ENCODE measurements around the gene TSC22D2. TPM values are rescaled to one million over a fixed set of nuclear protein-coding genes. Genes with fewer than 3 reads are reported as not detected.

Gene TSC22D2
- total RNA-seq: 10 to 100 TPM; 13.0 to 60.4 (median 16.7) TPM

DNA sequence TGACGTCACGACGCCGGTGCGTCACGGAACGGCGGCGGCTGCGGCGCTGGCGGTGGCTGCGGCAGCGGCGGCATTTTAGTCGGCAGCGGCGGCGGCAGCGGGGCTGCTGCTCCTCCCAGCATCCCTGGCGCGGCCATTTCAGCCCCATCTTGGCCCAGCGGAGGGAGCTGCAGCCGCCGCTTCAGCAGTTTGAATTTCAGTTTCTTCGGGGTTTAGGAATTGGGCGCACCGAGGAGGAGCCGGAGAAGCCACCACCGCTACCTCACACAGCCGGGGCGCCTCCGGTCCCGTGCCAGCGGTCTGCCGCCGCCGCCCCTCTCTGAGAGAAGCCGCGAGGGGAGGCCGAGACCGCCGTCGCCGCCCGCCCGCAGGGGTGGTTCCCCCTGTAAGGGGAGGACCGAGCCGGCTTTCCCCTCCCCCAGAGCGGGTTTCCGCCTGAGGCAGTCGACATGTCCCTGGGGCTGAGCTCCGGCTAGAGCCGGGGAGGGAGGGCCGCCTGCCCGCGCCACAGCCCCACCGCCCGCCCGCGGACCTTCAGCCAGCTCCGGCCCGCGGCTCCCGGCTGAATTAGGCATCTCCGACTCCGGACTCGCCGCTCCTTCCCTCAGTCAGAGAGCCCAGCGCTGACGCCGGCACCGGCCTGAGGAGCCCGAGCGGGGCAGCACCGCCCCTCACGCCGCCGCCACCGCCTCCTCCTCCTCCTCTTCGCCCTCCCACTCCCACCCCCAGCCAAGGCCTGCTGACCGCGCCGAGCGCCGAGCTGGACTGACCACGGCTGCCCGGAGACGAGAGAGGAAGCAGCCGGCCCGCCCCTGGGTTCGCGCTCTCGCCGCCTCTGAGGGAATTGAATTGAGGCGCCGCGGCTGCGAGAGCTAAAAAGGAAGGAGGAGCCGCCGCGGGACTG is at the start of gene TSC22D2:
TSS of gene TSC22D2 (plus strand) at position 78 of the 904 bp plus-strand sequence. CDS start 1,053 bp downstream, outside the sequence.
- intact Hi-C loops (cut with DNase I; ENCODE audit: low total_unique reads): no loop called here
- peak within 1 kb of the TSS; percentile 90 for H3K4me3 ChIP-seq (ENCODE audit: low read depth, poor library complexity, severe bottlenecking)
- 0 to 1% methylated on average over 33 to 82 of the region's 102 CpGs for WGBS, 2 donors
- peak in 1 of 2 donors; percentile 97 for TF ChIP-seq POLR2A (IDR thresholded peaks at IDR 0.05)
- TF ChIP-seq, protein P1, sequence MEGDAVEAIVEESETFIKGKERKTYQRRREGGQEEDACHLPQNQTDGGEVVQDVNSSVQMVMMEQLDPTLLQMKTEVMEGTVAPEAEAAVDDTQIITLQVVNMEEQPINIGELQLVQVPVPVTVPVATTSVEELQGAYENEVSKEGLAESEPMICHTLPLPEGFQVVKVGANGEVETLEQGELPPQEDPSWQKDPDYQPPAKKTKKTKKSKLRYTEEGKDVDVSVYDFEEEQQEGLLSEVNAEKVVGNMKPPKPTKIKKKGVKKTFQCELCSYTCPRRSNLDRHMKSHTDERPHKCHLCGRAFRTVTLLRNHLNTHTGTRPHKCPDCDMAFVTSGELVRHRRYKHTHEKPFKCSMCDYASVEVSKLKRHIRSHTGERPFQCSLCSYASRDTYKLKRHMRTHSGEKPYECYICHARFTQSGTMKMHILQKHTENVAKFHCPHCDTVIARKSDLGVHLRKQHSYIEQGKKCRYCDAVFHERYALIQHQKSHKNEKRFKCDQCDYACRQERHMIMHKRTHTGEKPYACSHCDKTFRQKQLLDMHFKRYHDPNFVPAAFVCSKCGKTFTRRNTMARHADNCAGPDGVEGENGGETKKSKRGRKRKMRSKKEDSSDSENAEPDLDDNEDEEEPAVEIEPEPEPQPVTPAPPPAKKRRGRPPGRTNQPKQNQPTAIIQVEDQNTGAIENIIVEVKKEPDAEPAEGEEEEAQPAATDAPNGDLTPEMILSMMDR (IDR thresholded peaks at IDR 0.05): peak in 1 of 3 donors; percentile 43
- DNase-seq (ENCODE audit: low spot score in 2 of 2): peak; percentile 95 to 99

- no peak for DNase-seq (ENCODE audit: low spot score in 2 of 2)
- H3K4me3 ChIP-seq (ENCODE audit: low read depth, poor library complexity, severe bottlenecking): no peak overlapping the region
- TF ChIP-seq, protein P1 (IDR thresholded peaks at IDR 0.05): no peak
- TF ChIP-seq POLR2A (IDR thresholded peaks at IDR 0.05): no peak
- intact Hi-C loops (cut with DNase I; ENCODE audit: low total_unique reads): no loop called here
- 91 to 92% methylated on average over 2 of the region's 2 CpGs for WGBS, 2 donors
Observed at GRCh38 chr3:150359381-150359780, 48.7 kb upstream of the TSC22D2 start.

- DNase-seq (ENCODE audit: low spot score in 2 of 2): no peak
- no peak overlapping the region for H3K4me3 ChIP-seq (ENCODE audit: low read depth, poor library complexity, severe bottlenecking)
- intact Hi-C loops (cut with DNase I; ENCODE audit: low total_unique reads): no loop called here
- 97 to 99% methylated on average over 3 of the region's 3 CpGs for WGBS, 2 donors
- TF ChIP-seq, protein P1 (IDR thresholded peaks at IDR 0.05): no peak
- TF ChIP-seq POLR2A (IDR thresholded peaks at IDR 0.05): no peak
Observed at GRCh38 chr3:150360966-150361365, 47.1 kb upstream of the TSC22D2 start.

GRCh38 chr3:150362515-150363302 is 45.4 kb upstream of the TSC22D2 start:
- WGBS, 2 donors: 83 to 84% methylated on average over 2 of the region's 2 CpGs
- no peak for DNase-seq (ENCODE audit: low spot score in 2 of 2)
- TF ChIP-seq, protein P1 (IDR thresholded peaks at IDR 0.05): no peak
- TF ChIP-seq POLR2A (IDR thresholded peaks at IDR 0.05): no peak
- H3K4me3 ChIP-seq (ENCODE audit: low read depth, poor library complexity, severe bottlenecking): no peak overlapping the region
- intact Hi-C loops (cut with DNase I; ENCODE audit: low total_unique reads): no loop called here

- TF ChIP-seq, protein P1 (IDR thresholded peaks at IDR 0.05): no peak
- TF ChIP-seq POLR2A (IDR thresholded peaks at IDR 0.05): no peak
- intact Hi-C loops (cut with DNase I; ENCODE audit: low total_unique reads): no loop called here
- no peak overlapping the region for H3K4me3 ChIP-seq (ENCODE audit: low read depth, poor library complexity, severe bottlenecking)
- DNase-seq (ENCODE audit: low spot score in 2 of 2): no peak
- 89 to 90% methylated on average over 2 of the region's 2 CpGs for WGBS, 2 donors
Observed at GRCh38 chr3:150363420-150363819, 44.7 kb upstream of the TSC22D2 start.
